Activated CD4-positive, alpha-beta T cell treated with anti-CD3 and anti-CD28 coated beads, Interleukin-2, Interleukin-6, amounts not matched to agents 100 ng/mL and 50 ng/mL, durations not matched to agents 16 hours and 8 hours (primary cell): ENCODE results near the gene SPOCK1.
"Not testable (repeated sequence)": the region's sequence is repeated elsewhere in the genome, so short reads cannot be mapped to it uniquely, and the experiment has no call there.

ENCODE experiments used
- DNase-seq: peaks from one replicate; pipeline ENCODE4 v3.0.0-alpha.2; 2020

SPOCK1 gene

DNA sequence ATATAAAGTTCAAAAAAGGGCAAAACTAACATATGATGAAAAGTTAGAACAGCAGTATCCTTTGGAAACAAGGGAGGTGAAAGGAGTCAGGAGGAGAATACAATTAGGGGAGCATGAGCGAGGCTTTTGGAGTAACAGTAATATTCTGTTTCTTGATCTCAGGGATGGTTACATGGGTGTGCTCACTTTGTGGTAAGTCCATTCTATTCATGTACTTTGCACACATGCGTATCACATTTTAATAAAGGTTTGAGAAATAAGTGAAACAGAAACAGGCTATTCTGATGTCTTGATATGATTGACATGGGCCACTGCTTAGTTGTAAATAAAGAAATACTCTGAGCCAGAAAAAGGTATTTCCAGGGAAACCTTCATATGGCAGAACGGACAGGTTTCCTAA, 208.8 kb downstream of the SPOCK1 start:
- no peak for DNase-seq

DNA sequence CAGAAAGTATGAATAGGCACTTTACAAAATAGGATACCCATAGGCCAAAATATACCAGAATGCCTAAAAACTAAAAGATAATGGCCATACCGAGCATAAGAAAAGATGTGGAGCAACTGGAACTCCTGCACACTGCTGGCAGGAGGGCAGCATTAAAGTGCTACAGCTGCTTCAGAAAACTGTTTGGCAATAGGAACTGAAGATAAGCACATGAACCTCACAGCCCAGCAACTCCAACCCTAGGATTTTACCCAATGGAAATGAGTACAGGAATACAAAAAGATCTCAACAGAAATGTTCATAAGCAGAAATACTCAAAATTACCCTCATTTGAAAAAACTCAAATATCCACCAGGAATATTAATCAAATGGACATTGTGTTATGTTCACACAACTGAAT, 209.3 kb downstream of the SPOCK1 start:
- no peak for DNase-seq

DNA sequence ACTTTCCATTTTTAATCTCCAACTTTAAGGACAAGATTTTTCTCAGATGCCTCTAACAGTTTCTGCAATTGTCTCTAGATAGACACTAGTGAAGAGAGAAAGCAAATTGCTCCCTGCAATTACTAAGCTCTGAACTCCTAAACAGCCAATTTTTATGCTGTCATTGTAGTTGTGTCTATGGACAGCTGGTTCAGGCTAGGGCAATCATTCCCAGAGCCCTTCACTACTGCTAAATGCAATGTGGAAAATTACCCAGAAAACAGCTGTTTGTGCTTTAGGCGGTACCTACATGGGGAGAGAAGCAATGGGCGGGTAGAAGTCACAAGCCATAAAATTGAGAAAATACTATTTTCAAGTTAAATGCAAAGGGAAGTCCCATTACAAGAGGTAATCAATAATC, 211.6 kb downstream of the SPOCK1 start:
- DNase-seq = no peak

DNA sequence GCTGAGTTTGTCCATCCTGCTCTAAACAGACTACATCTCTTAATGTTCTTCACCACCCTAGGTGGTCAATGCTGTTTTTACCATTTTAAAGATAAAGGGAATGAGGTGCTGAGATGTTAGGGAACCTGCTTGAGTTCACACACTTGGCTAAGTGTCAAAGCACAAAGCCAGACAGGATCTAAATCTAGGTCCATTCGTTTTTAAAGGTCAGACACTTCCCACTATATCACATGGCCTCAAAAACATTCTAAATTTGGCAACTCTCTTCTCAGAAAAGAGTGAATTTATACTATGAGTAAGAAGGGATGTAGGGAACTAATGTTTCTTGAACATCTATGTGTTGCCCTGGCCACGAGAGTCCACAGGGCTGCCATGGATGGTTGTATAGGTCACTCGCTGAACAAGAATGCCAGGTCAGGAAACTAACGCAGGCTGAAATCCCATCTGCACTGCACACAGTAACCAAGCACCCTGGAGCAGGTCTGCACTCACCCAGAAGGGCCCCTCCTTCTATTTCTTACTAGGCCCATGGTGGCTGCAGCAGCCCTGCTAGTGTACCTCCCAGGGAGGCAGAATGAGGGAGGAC, 213.0 kb downstream of the SPOCK1 start:
- no peak for DNase-seq

DNA sequence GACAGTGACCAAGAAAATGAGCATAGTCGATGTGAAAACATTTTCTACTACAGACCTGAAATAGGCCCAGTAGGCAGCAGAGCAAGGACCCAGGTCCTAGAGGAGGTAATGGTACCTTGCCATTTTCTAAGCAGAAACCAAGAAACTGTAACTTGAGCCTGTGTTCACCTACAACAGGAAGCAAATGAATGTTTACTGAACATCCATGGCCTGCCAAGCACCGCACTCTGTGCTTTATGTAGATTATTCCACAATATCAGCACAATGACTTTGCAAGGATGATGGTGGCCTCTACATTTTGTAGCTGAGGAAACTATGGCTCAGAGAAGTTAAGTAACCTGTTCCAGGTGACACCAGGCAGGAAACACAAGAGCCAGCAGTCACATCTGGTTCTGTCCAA, 215.3 kb downstream of the SPOCK1 start:
- DNase-seq = no peak

DNA sequence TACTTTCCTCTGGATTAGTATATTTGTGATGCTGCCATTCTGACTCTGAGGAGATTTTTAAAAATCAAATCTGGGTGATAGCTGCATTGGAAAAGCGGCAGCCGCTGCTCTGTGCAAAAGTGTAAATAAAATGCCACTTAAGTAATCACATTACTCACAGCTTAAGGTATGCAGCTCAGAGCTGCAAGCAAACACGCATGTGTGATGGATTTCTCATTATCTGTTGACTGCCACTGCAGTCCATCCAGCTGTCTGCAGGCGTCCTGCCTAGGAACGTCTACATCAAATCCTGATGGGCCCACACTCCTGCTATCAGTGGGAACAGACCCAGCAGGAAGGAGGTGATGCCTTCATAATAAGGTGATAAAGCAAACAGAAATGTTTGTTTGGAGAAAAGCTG, 216.9 kb downstream of the SPOCK1 start:
- no peak for DNase-seq

DNA sequence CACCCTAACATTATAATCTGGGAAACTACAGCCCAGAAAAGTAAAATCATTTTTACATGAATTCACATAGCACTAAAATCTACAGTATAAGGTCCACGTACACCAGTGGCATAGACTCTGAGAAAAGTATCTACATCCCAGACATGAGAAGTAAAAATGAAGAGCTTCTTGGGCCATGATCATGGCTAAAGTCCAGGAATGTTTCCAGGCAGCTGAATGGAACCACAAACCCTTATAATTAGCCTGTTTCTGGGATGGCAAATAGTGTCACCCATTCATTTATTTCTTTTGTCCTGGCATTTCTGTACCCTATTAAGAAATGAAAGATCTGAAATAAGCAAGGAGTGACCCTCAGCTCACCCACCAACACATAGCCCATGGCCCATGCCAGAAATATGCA, 217.9 kb downstream of the SPOCK1 start:
- DNase-seq = no peak

DNA sequence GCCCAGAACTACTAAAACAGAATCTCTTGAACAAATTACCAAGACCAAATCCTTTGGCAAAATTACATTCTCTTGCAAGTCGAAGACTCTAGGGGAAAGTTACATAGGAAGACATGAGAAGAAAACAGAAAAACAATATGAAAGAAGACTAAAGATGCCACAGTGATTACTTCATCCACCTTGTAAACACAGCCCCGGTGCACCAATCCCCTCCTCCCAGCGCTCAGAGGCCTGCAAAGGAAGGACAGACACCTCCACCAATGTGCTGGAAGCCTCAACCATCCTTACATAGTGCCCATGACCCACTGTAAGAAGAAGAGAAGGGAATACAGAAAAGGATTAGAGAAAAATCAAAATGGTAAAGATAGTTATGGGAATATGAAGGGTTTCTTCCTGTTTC, 218.5 kb downstream of the SPOCK1 start:
- DNase-seq = no peak

DNA sequence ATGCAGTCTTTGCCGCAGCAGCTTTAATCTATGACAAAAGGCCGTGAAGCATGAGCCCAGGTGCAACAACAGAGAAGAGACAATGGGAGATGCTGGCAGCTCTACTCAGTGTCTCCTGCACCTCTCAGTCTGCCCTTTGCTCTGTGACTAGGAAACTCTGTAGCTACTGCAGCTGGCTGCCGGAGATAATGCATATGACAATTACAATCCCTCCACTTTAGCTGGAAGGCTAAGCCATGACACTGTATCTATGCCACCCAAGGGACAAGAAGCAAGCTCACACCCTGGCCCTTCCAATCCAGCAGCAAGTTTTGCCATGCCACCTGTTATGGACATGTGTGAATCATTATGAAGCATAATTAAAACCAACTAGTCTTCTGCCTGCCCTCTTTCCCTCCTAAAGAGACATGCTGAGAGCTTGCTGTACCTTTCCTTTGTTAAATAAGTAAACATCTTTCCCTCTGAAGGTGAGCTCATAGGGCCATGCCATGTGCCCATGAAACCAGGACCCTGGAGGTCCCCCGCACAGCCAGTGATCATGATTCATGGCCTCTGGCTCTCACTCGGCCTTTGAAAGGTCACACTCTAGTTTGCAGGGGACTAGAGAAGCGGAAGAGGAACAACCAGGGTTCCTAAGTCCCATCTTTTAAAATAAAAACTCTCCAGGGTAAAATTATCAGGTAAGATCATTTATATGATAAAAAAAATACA, 219.4 kb downstream of the SPOCK1 start:
- no peak for DNase-seq

DNA sequence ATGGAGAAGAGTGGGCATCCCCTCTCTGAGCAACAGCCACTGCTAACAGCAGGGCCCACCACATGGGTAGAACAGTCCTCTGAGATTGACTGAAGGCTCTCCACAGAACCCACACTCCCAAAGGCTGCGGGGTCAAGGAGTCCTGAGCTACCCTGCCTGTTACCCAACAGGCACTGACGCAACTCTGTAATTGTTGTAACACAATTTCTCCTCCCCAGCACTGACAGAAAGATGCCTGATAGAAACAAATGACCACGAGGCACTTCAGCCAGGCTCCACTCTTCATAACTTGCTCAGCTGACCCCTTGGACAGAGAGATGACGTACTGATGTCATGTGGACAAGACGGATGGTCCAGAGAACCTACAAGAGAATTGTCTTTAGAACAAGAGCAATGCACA, 220.7 kb downstream of the SPOCK1 start:
- DNase-seq = no peak

DNA sequence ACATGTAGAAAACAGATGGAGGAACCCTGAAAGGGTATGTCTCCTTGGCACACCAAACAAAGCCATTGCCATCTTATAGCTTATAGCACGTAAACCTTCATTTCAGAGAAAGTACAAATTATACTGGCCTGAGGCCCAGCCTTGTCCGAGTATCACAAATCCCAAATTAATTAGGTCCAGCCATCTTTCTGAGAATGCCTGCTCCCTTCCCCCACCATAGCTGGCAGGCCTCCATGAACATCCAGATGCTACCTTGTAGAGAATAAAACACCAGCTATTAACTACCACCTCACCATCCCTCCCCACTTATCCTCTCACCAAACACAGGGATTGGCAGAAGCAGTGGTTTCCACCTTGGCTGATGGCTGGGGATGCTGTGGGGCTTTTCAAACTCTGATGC, 224.0 kb downstream of the SPOCK1 start:
- DNase-seq = no peak

DNA sequence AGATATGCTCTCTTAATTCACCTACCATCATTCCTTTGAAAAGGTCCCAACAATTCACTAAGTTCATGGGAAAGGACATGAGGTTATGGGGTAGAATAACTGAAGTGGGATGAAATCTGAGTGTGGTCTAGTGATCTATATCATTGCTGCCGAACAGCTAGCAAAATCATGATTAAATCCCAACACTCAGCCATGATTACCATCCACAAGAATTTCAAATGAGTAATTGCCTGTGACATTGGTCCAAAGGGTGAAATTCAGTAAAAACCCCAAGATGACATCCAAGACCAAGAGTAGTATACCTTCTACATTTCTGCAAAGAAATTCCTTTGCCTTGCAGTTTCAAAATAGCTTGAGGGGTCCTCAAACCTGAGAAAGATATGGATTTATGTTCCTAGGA, 225.6 kb downstream of the SPOCK1 start:
- no peak for DNase-seq

DNA sequence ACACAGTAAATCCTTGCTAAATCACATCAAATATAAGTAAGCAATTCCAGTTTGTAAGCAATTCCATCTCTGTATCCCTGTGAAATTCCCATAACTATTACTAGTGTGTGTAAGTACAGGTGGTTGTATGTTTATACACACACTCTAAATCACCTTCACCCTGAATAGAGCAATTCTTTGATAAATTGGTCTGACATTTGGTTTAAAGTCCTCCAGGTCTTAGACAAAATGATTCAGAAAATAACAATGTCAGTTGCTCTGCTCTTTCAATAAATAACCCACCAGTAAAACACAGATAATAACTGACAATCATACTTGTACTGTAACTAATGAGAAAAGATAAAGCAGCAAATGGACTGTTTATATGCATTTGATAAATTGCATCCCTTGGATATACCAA, 226.3 kb downstream of the SPOCK1 start:
- no peak for DNase-seq

DNA sequence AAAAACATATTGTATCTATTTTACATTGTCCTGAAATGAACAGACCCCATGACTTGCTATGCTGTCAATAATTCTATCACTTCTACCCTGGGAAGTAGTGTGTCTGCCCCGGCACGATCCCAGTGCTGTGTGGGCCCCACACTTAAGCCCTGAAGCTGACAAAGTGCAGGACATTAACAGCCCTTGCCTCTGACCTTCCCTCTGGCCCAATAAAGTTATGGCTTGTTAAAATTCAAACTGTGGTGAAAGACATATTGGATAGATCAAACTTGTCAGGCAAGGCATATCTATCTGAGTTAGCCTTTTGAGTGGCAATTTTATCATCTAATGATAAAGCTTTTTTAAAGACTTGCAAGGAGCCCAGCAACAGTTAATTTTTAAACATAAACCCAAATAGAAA, 229.2 kb downstream of the SPOCK1 start:
- no peak for DNase-seq

DNA sequence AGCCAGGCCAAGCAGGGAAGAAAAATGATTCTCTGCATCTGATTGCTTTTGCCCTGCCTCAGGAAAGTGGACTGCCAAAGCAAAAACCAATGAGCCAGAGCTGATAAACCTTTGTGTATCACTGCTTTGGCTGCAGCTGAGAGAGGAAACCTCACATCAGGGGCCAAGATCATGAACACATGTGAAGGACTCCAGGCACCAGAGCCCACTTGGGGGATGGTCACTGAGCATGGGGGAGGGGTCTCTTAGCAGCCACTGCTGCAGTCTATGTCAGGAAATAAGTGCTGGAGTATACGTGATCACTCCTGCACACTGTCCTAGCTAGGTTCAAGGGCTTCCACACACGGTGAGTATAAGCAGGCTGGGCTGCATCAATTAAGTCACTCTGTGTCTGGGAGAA, 229.9 kb downstream of the SPOCK1 start:
- DNase-seq = no peak

DNA sequence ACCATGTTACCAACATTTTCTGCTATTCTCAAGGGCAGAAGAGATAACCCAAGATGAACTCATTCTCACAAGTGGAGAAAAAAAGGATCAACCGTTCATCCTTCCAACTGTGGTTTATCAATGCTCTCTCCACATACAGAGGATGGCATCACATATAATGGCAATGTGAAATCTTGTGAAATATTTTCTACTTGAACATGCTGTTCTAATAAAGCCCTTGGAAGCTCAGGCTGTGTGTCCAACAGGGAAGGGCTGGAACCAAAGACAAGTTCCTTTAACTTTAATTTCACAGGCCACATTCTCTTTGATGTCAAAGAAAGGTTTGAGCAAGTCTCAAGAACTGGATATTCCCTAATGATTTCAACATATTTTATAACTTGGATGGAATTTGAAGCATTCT, 230.5 kb downstream of the SPOCK1 start:
- no peak for DNase-seq

DNA sequence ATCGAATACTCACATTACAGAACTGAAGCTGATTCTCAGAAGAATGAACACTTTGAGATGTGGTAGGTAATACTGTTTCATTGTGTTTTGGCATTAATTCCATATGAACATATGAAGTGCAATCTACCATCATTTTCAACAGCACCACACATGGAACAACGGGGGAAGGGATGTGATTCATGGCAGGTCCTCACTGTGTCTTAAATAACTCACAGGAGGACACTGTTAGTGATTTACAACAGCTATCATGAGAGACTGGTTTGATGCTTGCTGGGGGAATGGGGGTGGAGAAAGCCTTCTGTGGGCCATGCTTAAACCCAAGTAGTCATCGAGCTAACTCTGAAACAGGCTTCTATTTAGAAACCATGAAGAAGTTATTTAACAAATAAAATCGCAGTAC, 232.9 kb downstream of the SPOCK1 start:
- no peak for DNase-seq

DNA sequence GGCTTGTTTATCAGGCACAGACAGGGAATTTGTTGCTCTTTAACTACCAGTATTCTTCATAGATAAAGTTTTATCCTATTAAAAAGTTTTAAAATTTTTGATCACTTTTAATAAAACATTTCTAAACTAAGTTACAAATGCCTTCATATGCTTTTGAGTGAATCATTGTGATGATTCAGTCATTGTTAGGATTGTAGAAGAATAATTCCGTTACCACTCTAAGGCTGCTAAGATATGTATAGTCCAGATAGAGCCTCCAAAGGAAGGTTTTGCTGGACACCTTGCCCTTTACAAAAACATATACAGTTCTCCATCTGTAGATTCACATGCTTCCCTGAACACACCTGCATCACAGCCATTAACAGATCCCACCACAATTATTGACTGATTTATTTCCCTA, 233.7 kb downstream of the SPOCK1 start:
- no peak for DNase-seq

DNA sequence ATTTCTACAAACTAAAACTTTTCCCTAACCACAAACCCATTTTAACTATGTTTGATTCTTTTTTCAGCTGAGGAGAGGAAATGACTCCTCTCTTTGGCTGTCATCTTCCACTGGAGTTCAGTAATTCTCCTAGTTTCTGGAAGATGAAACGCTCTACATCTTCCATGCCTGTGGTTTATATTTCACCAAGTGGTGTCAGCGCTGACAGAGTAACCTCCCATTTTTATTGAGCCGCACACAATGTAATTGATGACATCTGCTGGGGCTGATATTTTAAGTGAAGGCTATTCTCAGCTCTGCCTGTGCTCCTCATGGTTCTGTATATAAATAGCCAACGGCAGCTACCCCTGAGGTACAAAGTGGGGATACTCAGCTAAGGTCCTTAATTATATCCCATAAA, 234.6 kb downstream of the SPOCK1 start:
- no peak for DNase-seq

DNA sequence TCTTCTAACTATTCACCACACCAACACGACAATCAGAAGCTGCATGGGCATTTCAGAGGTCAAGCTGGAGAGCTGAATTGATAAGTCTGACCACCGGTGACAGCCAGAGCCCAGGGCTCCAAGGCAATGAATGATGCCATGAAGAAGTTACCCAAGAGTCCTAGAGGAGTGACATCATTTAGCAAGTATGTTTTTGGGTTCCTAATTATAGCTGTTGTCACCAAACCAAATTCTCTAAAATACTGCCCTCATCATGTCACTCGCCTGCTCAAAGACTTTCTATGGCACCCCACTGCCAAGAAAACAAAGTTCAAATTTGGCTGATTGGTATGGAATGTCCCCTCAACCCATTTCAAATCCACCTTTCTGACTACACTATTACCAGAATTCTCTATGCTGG, 235.1 kb downstream of the SPOCK1 start:
- DNase-seq = no peak

DNA sequence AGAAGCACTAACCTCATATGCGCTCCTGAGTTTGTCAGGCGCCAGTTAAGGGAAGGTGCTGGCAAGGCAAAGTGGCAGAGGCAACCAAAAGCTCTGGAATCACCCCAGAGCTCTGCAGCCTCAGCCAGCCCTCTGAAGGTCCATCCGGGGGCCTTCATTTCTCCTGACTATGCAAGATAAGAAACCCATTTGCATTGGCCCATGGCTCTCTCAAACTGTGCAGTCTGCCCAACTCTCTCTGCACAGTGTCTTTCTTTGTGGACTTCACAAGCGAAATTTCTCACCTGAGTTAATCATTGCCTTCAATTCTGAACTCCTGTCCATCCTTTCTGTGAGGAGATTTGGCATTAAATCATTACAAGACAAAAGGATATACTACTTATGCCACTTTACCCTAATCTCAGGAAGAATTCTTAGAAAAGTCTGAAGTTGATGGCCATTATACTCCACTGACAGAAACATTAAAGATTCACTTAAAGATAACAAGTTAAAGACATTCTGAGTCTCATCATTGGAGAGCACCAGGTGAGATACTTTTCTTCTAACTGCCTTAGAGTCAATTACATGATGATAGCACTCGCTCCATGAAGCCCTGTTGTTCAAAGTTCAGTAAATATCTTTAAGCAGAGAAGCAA, 235.6 kb downstream of the SPOCK1 start:
- DNase-seq = no peak

DNA sequence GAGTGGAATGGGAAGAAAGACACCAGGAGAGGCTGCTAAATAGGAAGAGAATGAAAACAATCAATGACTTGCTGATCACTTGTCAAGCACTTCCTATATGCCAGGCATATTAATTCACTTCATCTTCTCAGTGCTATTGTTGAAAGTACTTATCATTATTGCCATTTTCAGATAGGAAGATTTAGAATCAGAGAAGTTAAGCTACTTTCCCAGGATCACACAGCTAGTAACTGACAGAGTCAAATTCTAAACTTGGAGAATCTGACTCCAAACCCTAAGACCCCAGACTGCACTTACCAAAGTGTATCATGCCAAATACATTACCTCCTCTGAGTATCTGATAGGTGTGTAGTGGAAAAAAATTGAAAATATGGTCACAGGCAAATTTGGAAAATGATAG, 236.3 kb downstream of the SPOCK1 start:
- DNase-seq = no peak

DNA sequence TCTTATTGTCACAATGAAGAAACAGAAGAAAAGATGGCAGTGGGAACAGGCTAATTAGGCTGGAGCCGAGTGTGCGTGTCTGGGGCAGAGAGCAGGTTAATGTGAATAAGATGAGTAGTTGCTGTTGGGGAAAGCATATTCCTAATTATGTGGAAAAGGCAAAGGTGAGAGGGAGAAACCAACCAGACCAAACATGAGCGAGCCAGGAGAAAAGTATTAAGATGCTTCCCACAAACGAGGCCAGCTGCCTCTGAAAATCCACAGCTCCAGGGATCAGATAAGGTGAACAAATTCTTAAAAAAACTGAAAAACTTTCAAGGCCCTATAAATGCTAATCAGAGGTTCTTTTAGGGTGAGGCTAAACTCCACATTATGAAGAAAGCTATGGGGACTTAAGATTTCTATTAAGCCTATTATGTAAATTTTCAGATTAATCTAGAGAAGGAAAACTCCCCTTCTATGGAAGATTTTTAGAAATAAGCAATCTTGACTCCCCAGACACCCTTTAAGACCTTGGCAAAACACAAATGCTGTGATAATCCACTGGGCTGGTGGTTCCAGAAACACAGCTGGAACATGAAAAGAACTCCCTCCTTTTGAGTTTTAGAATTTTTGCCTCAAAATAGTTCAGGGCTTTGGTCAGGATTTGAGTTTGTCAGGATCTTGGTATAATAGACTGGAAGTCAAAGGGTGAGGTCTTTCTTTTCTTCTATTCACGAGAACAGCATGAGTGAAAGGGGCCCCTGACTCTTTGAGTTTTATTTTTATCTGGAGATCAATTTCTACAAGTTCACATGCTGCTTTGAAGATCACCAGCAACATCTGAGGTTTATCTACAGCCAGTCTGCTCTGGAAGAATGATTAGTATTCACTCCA, 238.1 kb downstream of the SPOCK1 start:
- DNase-seq = no peak

DNA sequence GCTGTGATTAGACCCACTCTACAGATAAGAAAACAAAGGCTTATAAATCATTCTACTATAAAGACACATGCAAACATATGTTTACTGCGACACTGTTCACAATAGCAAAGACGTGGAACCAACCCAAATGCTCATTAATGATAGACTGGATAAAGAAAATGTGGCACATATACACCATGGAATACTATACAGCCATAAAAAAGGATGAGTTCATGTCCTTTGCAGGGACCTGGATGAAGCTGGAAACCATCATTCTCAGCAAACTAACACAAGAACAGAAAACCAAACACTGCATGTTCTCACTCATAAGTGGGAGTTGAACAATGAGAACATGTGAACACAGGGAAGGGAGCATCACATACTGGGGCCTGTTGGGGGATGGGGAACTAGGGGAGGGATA, 240.0 kb downstream of the SPOCK1 start:
- not testable (repeated sequence) for DNase-seq
